ENCODE results near the gene MAPRE3.

The MAPRE3 gene

DNA sequence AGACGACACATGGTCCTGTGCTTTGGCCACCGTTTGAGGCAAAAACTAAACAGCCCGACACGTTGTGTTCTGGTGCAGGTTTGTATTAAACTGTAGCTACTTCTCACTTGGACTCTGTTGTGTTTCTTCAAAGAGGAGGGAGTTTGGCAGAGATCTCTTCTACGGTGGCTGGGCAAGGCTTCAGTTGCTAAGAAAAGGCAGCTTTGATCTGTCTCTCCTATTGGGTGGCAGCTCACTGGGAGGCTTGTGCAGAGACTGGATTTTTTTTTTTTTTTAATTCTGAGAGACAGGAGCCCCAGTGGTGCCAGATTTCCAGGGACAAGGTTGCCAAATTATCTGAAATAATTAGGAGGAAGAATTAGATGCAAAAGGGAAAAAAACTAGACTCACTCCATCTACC is 20.2 kb upstream of the MAPRE3 start:
- TF ChIP-seq, protein P1, sequence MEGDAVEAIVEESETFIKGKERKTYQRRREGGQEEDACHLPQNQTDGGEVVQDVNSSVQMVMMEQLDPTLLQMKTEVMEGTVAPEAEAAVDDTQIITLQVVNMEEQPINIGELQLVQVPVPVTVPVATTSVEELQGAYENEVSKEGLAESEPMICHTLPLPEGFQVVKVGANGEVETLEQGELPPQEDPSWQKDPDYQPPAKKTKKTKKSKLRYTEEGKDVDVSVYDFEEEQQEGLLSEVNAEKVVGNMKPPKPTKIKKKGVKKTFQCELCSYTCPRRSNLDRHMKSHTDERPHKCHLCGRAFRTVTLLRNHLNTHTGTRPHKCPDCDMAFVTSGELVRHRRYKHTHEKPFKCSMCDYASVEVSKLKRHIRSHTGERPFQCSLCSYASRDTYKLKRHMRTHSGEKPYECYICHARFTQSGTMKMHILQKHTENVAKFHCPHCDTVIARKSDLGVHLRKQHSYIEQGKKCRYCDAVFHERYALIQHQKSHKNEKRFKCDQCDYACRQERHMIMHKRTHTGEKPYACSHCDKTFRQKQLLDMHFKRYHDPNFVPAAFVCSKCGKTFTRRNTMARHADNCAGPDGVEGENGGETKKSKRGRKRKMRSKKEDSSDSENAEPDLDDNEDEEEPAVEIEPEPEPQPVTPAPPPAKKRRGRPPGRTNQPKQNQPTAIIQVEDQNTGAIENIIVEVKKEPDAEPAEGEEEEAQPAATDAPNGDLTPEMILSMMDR (IDR thresholded peaks at IDR 0.05; ENCODE audit: control insufficient read depth, extremely low read depth, insufficient read depth) = no peak
- no peak overlapping the region for H3K4me3 ChIP-seq (ENCODE audit: low read depth, low read length)

DNA sequence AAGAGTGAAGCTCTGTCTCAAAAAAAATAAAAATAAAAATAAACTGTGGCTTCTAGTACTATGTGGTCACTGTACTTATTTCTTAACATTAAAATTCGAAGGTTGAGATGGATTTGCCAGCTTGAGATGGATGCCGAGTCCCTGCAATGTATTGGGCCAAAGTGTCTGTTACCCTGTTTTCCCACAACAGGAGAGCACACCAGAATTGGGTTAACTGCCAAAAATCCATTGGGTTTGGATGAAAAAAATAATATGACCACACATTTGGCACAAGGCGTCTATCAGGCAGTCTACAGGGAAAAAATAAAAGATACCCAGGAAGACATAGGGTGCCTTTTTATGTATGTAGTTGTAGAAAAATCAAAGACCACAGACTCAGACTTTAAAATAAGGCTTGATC is 19.2 kb upstream of the MAPRE3 start:
- TF ChIP-seq, protein P1 (IDR thresholded peaks at IDR 0.05; ENCODE audit: control insufficient read depth, extremely low read depth, insufficient read depth) = no peak
- DNase-seq (ENCODE audit: low read depth) = no peak
- no peak overlapping the region for H3K4me3 ChIP-seq (ENCODE audit: low read depth, low read length)

More for the DNA sequence above, 20.2 kb upstream of the MAPRE3 start:
- DNase-seq (ENCODE audit: low read depth) = no peak

DNA sequence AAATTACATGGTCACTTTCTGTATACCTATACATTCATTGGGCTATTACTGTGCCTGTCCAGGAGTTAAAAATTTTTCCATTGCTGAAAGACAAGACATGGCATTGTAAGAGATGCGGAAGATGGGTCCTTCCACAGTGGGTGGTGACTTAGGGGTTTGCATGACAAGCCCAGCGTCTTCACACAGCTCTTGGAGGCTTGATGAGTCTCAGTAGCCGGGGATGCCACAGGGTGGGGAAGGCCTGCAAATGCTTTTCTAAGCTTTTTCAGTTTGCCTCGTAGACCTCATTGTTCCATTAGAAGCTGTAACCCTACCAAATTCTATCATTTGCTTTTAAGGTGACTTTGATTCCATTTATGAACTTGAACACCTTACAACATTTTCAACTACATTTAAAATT is 18.1 kb upstream of the MAPRE3 start:
- TF ChIP-seq, protein P1 (IDR thresholded peaks at IDR 0.05; ENCODE audit: control insufficient read depth, extremely low read depth, insufficient read depth) = no peak
- no peak overlapping the region for H3K4me3 ChIP-seq (ENCODE audit: low read depth, low read length)
- DNase-seq (ENCODE audit: low read depth) = no peak

DNA sequence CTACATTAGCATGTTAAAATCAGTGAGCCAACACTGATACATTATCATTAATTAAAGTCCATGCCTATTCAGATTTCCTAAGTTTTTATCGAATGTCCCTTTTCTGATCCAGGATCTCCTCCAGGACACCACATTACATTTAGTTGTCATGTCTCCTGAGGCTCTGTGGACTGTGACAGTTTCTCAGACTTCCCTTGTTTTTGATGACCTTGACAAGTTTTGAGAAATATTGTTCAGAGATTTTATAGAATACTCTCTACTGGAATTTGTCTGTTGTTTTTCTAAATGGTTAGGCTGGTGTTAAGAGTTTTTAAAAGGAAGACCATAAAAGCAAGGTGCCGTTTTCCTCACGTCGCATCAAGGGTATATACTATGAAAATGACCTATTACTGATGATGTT is 16.3 kb upstream of the MAPRE3 start:
- H3K4me3 ChIP-seq (ENCODE audit: low read depth, low read length) = no peak overlapping the region
- DNase-seq (ENCODE audit: low read depth) = no peak
- TF ChIP-seq, protein P1 (IDR thresholded peaks at IDR 0.05; ENCODE audit: control insufficient read depth, extremely low read depth, insufficient read depth) = no peak

DNA sequence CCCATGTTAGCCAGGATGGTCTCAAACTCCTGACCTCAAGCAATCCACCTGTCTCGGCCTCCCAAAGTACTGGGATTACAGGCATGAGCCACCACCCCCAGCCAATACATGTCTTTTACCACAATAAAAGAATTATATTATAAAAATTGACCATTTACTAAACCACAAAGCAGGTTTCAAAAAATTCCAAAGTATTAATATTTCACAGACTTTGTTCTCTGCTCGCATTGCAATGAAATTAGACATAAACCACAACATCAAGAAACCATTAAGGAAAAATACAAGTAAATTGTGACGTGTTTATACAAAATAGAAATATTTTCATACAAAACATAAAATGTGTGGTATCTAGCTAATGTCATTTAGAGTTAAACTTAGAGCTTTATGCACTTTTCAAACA is 13.4 kb upstream of the MAPRE3 start:
- TF ChIP-seq, protein P1 (IDR thresholded peaks at IDR 0.05; ENCODE audit: control insufficient read depth, extremely low read depth, insufficient read depth) = no peak
- H3K4me3 ChIP-seq (ENCODE audit: low read depth, low read length) = no peak overlapping the region

DNA sequence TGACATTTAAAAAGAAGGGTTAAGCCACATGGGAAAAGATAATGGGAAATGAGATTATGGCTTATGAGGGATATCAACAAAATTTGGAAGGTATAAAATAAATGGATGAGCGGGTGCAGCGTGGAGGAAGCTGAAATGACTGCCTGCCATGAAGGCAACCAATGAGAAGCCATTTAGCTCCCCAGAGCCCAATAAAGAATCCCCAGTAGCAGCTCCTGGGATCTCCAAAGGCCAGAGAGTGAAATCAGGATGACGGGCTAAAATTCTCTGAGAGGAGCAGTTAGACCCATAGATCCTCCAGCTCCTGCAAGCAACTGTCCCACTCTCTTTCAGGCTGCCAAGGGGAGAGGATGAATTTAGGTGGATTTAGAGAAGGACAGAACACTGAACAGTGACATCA is 12.9 kb upstream of the MAPRE3 start:
- no peak for DNase-seq (ENCODE audit: low read depth)
- H3K4me3 ChIP-seq (ENCODE audit: low read depth, low read length) = no peak overlapping the region
- TF ChIP-seq, protein P1 (IDR thresholded peaks at IDR 0.05; ENCODE audit: control insufficient read depth, extremely low read depth, insufficient read depth) = no peak

More for the DNA sequence above, 13.4 kb upstream of the MAPRE3 start:
- DNase-seq (ENCODE audit: low read depth) = no peak

DNA sequence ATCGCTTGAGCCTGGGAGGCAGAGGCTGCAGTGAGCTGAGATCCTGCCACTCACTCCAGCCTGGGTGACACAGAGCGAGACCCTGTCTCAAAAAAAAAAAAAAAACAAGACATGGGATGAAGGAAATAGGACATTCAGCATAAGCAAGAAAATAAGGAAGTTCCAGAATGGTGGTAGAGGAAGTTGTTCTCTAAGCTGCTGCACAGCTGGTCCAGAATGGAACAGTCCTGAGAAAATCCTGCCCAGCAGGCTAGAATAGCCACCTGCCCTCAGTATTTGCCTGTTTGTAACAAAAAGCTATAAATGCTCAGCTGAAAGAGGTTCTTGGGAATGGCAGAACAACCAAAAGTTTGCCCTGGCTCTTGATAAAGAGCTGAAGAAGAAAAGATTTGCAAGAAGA is 11.1 kb upstream of the MAPRE3 start:
- TF ChIP-seq, protein P1 (IDR thresholded peaks at IDR 0.05; ENCODE audit: control insufficient read depth, extremely low read depth, insufficient read depth) = no peak
- DNase-seq (ENCODE audit: low read depth) = no peak
- no peak overlapping the region for H3K4me3 ChIP-seq (ENCODE audit: low read depth, low read length)

Measured in LNCaP clone FGC (cell line).